PC-3 (cell line): ENCODE measurements around the gene FOXE1. TPM values are rescaled to one million over a fixed set of nuclear protein-coding genes. Genes with fewer than 3 reads are reported as not detected.
A peak's percentile ranks its signal among the peaks of the same experiment; 100 is the strongest.

ENCODE experiments used
- ATAC-seq: fragments of 200-7000 bp; cut with Tn5 transposase; 2 replicates; pipeline ENCODE4 v1.9.1; 2020; ENCODE audit warnings: mild to moderate bottlenecking, moderate library complexity
- Bru-seq: library from RNA; stranded (reverse); fragments of 400-500 nt; gene quantifications from one replicate; lab custom pipeline; 2021; lab: Mats Ljungman, UMichigan
- BruChase-seq, 2 experiments: library from RNA; stranded (reverse); fragments of 400-500 nt; gene quantifications; one replicate each; lab custom pipeline; 2021; lab: Mats Ljungman, UMichigan
- BruUV-seq: library from RNA; stranded (reverse); fragments of 400-500 nt; replicated peaks from 2 replicates; lab custom pipeline; 2021; lab: Mats Ljungman, UMichigan
- CTCF ChIA-PET: fragments of 300-600 bp; sonication (Branson Sonifier 250); formaldehyde crosslinking; loops from one replicate; lab custom pipeline; 2022; ENCODE audit warnings: antibody characterized with exemption; lab: Charles Lee
- POLR2A ChIA-PET: fragments of 300-600 bp; sonication (Branson Sonifier 250); formaldehyde crosslinking; loops from one replicate; lab custom pipeline; 2022; ENCODE audit warnings: antibody characterized with exemption; ENCODE audit not compliant: unreplicated experiment; lab: Charles Lee
- DNase-seq: peaks from one replicate; pipeline ENCODE4 v3.0.0-alpha.2; 2015
- H2AFZ ChIP-seq: fragments of 300-600 bp; sonication (generic); 2 replicates; pipeline ENCODE4 v1.6.0; 2016; ENCODE audit warnings: antibody characterized with exemption, low read length
- H3F3A ChIP-seq: fragments of 300-600 bp; sonication (generic); one replicate; pipeline ENCODE4 v1.6.0; 2017; ENCODE audit warnings: antibody characterized with exemption, low read length, control low read depth, mild to moderate bottlenecking; ENCODE audit not compliant: unreplicated experiment
- H3K27ac ChIP-seq: fragments of 300-600 bp; sonication (generic); 2 replicates; pipeline ENCODE4 v1.5.1; 2016; ENCODE audit warnings: mild to moderate bottlenecking, low read length
- H3K27me3 ChIP-seq: fragments of 300-600 bp; sonication (generic); 2 replicates; pipeline ENCODE4 v1.6.1; 2016; ENCODE audit warnings: low read length, mixed read lengths
- H3K36me3 ChIP-seq: fragments of 300-600 bp; sonication (generic); 2 replicates; pipeline ENCODE4 v1.6.1; 2016; ENCODE audit warnings: low read depth, mixed run types, low read length, mixed read lengths
- H3K4me1 ChIP-seq: fragments of 300-600 bp; sonication (generic); 2 replicates; pipeline ENCODE4 v1.5.1; 2016; ENCODE audit warnings: low read length; ENCODE audit not compliant: insufficient read depth
- H3K4me2 ChIP-seq: fragments of 300-600 bp; sonication (generic); 2 replicates; pipeline ENCODE4 v1.6.0; 2016; ENCODE audit warnings: low read length
- H3K4me3 ChIP-seq: fragments of 300-600 bp; sonication (generic); 2 replicates; pipeline ENCODE4 v1.5.1; 2016; ENCODE audit warnings: mild to moderate bottlenecking, low read length, mixed read lengths
- H3K79me2 ChIP-seq: fragments of 300-600 bp; sonication (generic); 2 replicates; pipeline ENCODE4 v1.6.1; 2017; ENCODE audit warnings: low read length, mixed read lengths
- H3K9ac ChIP-seq: fragments of 300-600 bp; sonication (generic); 2 replicates; pipeline ENCODE4 v1.6.0; 2016; ENCODE audit warnings: mild to moderate bottlenecking, low read length
- H3K9me2 ChIP-seq: fragments of 300-600 bp; sonication (generic); replicated peaks from 2 replicates; pipeline ENCODE4 v1.6.1; 2016; ENCODE audit warnings: mixed run types, low read length, mixed read lengths
- H3K9me3 ChIP-seq: fragments of 300-600 bp; sonication (generic); 2 replicates; pipeline ENCODE4 v1.6.1; 2016; ENCODE audit warnings: low read length, mixed read lengths
- H4K20me1 ChIP-seq: fragments of 300-600 bp; sonication (generic); 2 replicates; pipeline ENCODE4 v1.6.1; 2016; ENCODE audit warnings: low read length, mixed read lengths
- CTCF ChIP-seq: fragments of 300-600 bp; sonication (generic); conservative IDR thresholded peaks from 2 replicates; pipeline ENCODE4 v1.5.1; 2017; ENCODE audit warnings: antibody characterized with exemption, low read depth, mild to moderate bottlenecking, low read length
- EZH2 ChIP-seq: fragments of 300-600 bp; sonication (generic); IDR thresholded peaks from one replicate; pipeline ENCODE4 v1.6.1; 2017; ENCODE audit warnings: antibody characterized with exemption, mild to moderate bottlenecking, low read length; ENCODE audit not compliant: unreplicated experiment
- EZH2phosphoT487 ChIP-seq: fragments of 300-600 bp; sonication (generic); IDR thresholded peaks from 2 replicates; pipeline ENCODE4 v1.6.1; 2018; ENCODE audit warnings: mild to moderate bottlenecking, antibody characterized with exemption, low read length, borderline replicate concordance
- intact Hi-C: fragments of 100-400 bp; cut with micrococcal nuclease; formaldehyde crosslinking; loops from 2 replicates; pipeline ENCODE4 v1.9.0; 2023
- long read RNA-seq: library from polyadenylated mRNA; unstranded; transcript quantifications from one replicate; pipeline ENCODE4 v2.0.0, GENCODE V29; 2021; ENCODE audit not compliant: unreplicated experiment
- total RNA-seq: library from RNA; depleted of rRNA; stranded (reverse); fragments of >200 nt; gene quantifications from 2 replicates; pipeline ENCODE4 v1.2.3, GENCODE V29; 2014; rRNA removed

Gene FOXE1
- total RNA-seq (not detected in 2 replicates), Bru-seq, nascent RNA (not detected), BruChase-seq, experiment 1, labeled RNA remaining after a 6-hour chase (percentile 12 among the genes with signal in this experiment), BruChase-seq, experiment 2, labeled RNA remaining after a 2-hour chase (percentile 16 among the genes with signal in this experiment)
- long read RNA-seq = 0 reads

DNA sequence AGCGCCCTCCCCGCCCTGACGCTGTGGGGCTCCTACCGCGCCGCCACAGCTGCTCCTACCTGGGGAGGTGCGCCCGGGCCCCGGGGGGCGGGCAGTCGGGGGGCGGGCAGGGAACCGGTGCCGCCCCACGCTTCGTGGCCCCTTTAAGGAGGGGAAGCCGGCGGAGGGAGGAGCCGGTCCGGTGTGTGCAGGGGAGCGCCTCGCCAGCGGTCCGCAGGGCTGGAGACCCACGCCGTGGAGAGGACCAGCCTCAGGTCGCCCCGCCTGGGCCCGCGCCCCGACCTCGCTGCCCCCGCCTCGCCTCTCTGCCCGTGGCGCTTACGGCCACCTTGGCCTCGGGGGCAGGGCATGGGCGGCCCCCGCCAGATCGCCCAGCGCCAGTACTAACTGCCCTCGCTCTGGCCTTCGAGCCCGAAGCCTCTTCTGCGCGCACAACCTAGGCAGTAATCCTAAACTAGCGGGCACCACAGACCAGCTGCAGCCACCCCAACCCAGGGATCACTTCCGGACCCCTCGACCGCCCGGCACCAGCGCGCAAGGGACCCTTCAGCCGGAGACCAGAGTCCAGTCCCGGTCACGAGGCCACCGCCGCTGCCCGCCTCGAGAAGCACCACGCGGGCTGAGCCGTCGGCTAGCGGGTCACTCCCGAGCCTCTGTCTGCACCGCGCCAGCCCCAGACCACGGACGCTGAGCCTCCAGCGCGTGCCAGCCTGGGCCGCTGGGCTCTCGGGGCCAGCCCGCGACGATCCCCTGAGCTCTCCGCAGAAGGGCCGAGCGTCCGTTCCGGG, at the start of gene FOXE1:
TSS of gene FOXE1 (plus strand) at position 171 of the 788 bp plus-strand sequence. CDS start 689 bp downstream, outside the sequence.
- CTCF ChIA-PET = no interaction called here
- DNase-seq (no peak), ATAC-seq (no peak)
- Histone ChIP-seq H4K20me1 (no peaks in the 10 kb centered on the region), H3K27ac (no peak within 1 kb of the TSS), H3K27me3 (no peaks in the 10 kb centered on the region), H3K9me2 (no peaks in the 10 kb centered on the region), H3K4me3 (no peak within 1 kb of the TSS), H3K9me3 (no peaks in the 10 kb centered on the region), H3K9ac (no peak within 1 kb of the TSS), H3F3A (no peaks in the 10 kb centered on the region), H2AFZ (no peak within 1 kb of the TSS), H3K4me1 (no peaks in the 10 kb centered on the region), H3K79me2 (no peaks in the 10 kb centered on the region), H3K4me2 (no peak within 1 kb of the TSS), H3K36me3 (no peaks in the 10 kb centered on the region)
- BruUV-seq = no TSS peak
- TF ChIP-seq EZH2 (no peak), EZH2phosphoT487 (no peak), CTCF (no peak)
- intact Hi-C loops = no loop called here
- POLR2A ChIA-PET = no interaction called here

DNA sequence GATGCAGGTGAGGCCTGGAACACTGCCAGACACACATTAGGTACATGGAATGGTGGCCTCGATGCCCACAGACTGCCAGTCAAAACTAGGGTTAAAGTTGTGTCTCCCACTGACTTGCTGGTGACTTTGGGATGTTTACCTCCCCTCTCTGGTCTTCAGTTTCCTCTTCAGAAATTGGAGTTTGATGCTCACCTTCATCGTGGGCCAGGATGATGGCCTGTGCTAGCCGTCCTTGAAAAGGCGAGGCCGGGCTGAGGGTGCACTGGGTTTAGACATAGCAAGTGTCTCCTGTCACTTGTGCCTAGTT, 49.0 kb upstream of the FOXE1 start:
- no peaks in the 10 kb centered on the region for H3K79me2 ChIP-seq
- no peak for ATAC-seq
- H2AFZ ChIP-seq = peak overlapping the region; percentile 94
- no peaks in the 10 kb centered on the region for H3F3A ChIP-seq
- peaks cover 20% of the 10 kb centered on the region for H3K4me1 ChIP-seq
- no peaks in the 10 kb centered on the region for H3K27me3 ChIP-seq
- BruUV-seq = TSS peak; percentile 86
- peak overlapping the region; percentile 67 for H3K9ac ChIP-seq
- H3K9me3 ChIP-seq = no peaks in the 10 kb centered on the region
- H3K4me3 ChIP-seq = peak overlapping the region; percentile 70
- H3K36me3 ChIP-seq = no peaks in the 10 kb centered on the region
- no peak for DNase-seq
- H3K27ac ChIP-seq = peak overlapping the region; percentile 47; the same call in 1 of the 2 replicates
- intact Hi-C loops = loop anchor here (5.0 kb wide), 1 partner anchor 92 kb away; no protein-coding TSS in a partner anchor
- POLR2A ChIA-PET = interaction anchor here (0.8 kb wide), 1 partner anchor 54 kb away, joined by 4 read pairs; no protein-coding TSS in a partner anchor
- TF ChIP-seq EZH2 (no peak), EZH2phosphoT487 (no peak), CTCF (no peak)
- H4K20me1 ChIP-seq = no peaks in the 10 kb centered on the region
- H3K4me2 ChIP-seq = peak overlapping the region; percentile 87
- no peaks in the 10 kb centered on the region for H3K9me2 ChIP-seq
- CTCF ChIA-PET = no interaction called here

GRCh38 chr9:97806721-97807120, 46.3 kb upstream of the FOXE1 start:
- H3K9me3 ChIP-seq = no peaks in the 10 kb centered on the region
- TF ChIP-seq EZH2 = no peak
- no peak for TF ChIP-seq CTCF
- no peak for TF ChIP-seq EZH2phosphoT487
- H3K9ac ChIP-seq = no peak overlapping the region
- H3K27me3 ChIP-seq = no peaks in the 10 kb centered on the region
- no peaks in the 10 kb centered on the region for H3K9me2 ChIP-seq
- no peaks in the 10 kb centered on the region for H3K36me3 ChIP-seq
- H3K27ac ChIP-seq = no peak overlapping the region
- ATAC-seq (no peak), DNase-seq (no peak)
- no peak overlapping the region for H2AFZ ChIP-seq
- H3K79me2 ChIP-seq = no peaks in the 10 kb centered on the region
- H3F3A ChIP-seq = no peaks in the 10 kb centered on the region
- H4K20me1 ChIP-seq = no peaks in the 10 kb centered on the region
- no peak overlapping the region for H3K4me2 ChIP-seq
- ChIA-PET CTCF (no interaction called here), POLR2A (no interaction called here)
- no peak overlapping the region for H3K4me3 ChIP-seq
- H3K4me1 ChIP-seq = peaks cover 18% of the 10 kb centered on the region
- no TSS peak for BruUV-seq
- intact Hi-C loops = no loop called here
